Memory B cell (primary cell): ENCODE data around the gene RAPGEF2.
"Not testable (repeated sequence)": the region's sequence is repeated elsewhere in the genome, so short reads cannot be mapped to it uniquely, and the experiment has no call there.

Source experiments
- ATAC-seq: fragments of 150-1000 bp; cut with Tn5 transposase; 2 replicates; pipeline ENCODE4 v1.10.0; 2021; ENCODE audit warnings: low read depth, mild to moderate bottlenecking, moderate library complexity
- DNase-seq, 2 donors: peaks; one replicate each; pipeline ENCODE4 v3.0.0; 2022; ENCODE audit warnings: low spot score in 2 of 2
- H3K27ac Mint-ChIP-seq: one replicate; pipeline ENCODE4 v1.8.0; 2022; ENCODE audit warnings: mild to moderate bottlenecking, moderate library complexity, mixed read lengths
- H3K27me3 Mint-ChIP-seq: one replicate; pipeline ENCODE4 v1.8.0; 2022; ENCODE audit warnings: mixed read lengths
- H3K36me3 Mint-ChIP-seq: one replicate; pipeline ENCODE4 v1.8.0; 2022; ENCODE audit warnings: mild to moderate bottlenecking, mixed read lengths
- H3K4me1 Mint-ChIP-seq: one replicate; pipeline ENCODE4 v1.8.0; 2022; ENCODE audit warnings: mixed read lengths
- H3K4me3 Mint-ChIP-seq: one replicate; pipeline ENCODE4 v1.8.0; 2022; ENCODE audit warnings: mild to moderate bottlenecking, moderate library complexity, mixed read lengths
- H3K9me3 Mint-ChIP-seq: one replicate; pipeline ENCODE4 v1.8.0; 2022; ENCODE audit warnings: mixed read lengths

RAPGEF2 gene

DNA sequence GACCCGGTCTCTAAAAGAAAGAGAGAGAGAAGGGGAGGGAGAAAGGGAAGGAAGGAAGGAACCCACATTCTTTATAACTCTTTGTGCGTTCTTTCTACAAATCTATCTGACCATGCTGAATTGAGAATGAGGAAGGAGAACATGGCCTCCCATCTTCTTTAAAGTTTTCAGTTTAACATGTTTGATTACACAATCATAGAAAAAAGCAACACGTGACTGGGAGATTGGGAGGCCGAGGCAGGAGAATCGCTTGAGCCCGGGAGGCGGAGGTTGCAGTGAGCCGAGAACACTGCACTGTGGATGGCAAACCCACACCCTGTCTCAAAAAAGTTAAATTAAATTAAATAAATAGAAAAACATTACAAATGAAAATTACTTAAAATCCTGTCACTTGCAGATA is 254.5 kb downstream of the RAPGEF2 start:
- Mint-ChIP-seq H3K4me3 (no peak overlapping the region), H3K4me1 (no peaks in the 10 kb centered on the region), H3K9me3 (no peaks in the 10 kb centered on the region), H3K36me3 (peaks cover 39% of the 10 kb centered on the region), H3K27ac (no peak overlapping the region), H3K27me3 (no peaks in the 10 kb centered on the region)
- ATAC-seq (no peak), DNase-seq (no peak)

DNA sequence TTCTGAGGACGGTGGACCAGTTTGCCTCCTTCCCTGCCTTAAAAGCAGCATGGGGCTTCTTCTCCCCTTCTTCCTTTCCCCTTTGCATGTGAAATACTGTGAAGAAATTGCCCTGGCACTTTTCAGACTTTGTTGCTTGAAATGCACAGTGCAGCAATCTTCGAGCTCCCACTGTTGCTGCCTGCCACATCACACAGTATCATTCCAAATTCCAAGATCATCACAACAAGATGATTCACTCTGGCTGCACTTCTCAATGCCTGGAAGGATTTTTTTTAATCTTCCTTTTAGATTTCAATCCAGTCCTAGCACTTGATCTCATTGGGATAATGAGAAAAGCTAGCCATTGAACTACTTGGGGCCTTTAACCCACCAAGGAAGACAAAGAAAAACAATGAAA is 255.3 kb downstream of the RAPGEF2 start:
- Mint-ChIP-seq H3K9me3 (no peaks in the 10 kb centered on the region), H3K4me1 (no peaks in the 10 kb centered on the region), H3K4me3 (no peak overlapping the region), H3K27ac (peak overlapping the region; percentile 29), H3K36me3 (peaks cover 31% of the 10 kb centered on the region), H3K27me3 (no peaks in the 10 kb centered on the region)
- ATAC-seq (no peak), DNase-seq (no peak)

DNA sequence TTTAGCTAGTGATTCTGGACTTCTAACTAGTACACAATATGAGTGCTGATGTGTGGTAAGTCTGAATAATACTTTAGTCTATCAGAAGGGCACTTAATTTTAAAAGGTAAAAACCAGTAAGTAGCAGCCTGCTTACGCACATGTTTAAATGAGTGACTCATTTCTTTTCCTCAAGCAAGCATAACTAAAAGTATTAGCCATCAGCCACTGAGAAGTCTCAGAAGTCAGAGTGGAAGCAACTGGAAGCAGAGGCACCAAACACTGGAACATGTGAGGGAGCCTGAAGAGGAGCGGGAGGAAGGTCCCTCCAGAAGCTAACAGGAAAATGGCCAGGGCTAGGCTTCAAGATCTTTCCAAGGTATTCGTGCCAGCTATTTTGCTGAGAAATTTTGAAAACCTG is 257.7 kb downstream of the RAPGEF2 start:
- Mint-ChIP-seq H3K27me3 (peaks cover 2% of the 10 kb centered on the region), H3K4me1 (no peaks in the 10 kb centered on the region), H3K9me3 (no peaks in the 10 kb centered on the region), H3K4me3 (no peak overlapping the region), H3K36me3 (peaks cover 20% of the 10 kb centered on the region), H3K27ac (no peak overlapping the region)
- ATAC-seq (no peak), DNase-seq (no peak)

DNA sequence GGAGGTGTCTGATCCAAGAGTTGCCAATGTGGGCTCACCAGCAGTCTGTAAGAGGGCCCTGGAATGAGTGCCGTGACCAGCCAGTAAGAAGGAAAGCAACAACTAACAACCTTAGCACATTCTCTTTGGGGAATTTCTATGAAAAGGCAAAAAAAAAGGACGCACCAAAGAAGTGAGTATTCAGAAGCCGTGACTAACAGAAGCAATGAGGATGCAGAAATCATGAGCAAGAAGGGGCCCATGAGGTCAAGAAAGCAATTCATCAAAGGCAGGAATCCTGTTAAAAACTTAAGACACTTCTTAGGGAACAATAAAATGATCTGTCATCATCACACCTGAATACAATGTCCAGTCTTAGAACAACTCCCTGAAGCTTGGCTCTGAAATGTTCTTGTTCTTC is 260.5 kb downstream of the RAPGEF2 start:
- ATAC-seq (no peak), DNase-seq (no peak)
- no peak overlapping the region for H3K4me3 Mint-ChIP-seq
- H3K36me3 Mint-ChIP-seq, result peaks cover 9% of the 10 kb centered on the region
- peaks cover 5% of the 10 kb centered on the region for H3K27me3 Mint-ChIP-seq
- H3K9me3 Mint-ChIP-seq, result no peaks in the 10 kb centered on the region
- H3K27ac Mint-ChIP-seq, result no peak overlapping the region
- H3K4me1 Mint-ChIP-seq, result peaks cover 6% of the 10 kb centered on the region

DNA sequence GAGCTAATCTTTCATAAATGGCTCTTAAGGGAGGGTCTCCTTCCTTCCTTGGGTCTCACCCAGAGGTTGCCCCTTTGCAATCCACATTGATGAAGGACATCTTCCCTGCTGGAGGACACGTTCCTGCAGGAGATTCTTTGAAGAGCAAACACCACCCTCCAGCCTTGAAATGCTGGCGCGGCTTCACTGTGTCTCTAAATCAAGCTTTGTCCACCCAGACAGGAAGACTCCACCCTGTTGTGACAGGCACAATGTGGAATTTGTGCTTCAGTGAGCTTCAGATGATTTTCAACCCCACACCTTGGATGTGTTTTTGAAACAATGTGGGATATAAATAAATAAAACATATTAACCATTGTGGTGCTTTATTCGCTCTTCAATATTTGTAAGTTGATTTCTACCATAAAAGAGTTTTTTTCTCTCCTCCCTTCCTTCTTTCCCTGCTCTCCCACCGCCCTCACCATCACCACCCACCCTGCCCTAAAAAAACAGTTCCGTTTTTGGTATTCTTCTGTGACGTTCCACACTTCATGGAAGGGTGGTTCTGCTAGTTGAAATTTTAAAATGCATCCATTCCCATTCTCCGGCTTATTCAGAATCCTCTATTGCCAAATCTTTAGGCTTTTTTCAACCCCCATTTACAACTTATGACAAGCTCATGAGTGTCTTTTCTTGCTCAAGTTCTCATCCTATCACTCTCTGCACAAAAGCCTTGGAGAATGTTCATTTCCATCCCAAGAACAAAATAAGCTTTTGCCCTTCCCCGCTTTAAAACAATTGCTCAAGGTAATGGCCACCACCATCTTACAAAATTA is 264.3 kb downstream of the RAPGEF2 start:
- Mint-ChIP-seq H3K4me1 (peaks cover 6% of the 10 kb centered on the region), H3K9me3 (no peaks in the 10 kb centered on the region), H3K4me3 (no peak overlapping the region), H3K27ac (no peak overlapping the region), H3K36me3 (no peaks in the 10 kb centered on the region), H3K27me3 (peaks cover 8% of the 10 kb centered on the region)
- no peak for ATAC-seq
- no peak for DNase-seq

DNA sequence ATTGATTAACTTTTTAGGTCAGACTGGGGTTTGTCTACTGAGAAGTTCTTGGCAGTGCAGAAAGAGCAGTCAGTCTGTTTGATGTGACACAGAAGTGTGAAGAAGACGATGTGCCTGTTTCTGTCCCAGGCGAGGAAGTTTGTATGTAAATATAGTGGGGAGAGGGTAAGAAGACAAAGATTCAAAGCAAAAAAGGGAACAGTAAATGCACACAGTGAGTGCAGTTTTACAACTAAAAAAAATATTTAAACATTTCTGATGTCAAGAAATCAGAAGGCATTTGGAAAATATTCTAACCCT is 264.9 kb downstream of the RAPGEF2 start:
- no peaks in the 10 kb centered on the region for H3K9me3 Mint-ChIP-seq
- no peaks in the 10 kb centered on the region for H3K36me3 Mint-ChIP-seq
- peaks cover 8% of the 10 kb centered on the region for H3K27me3 Mint-ChIP-seq
- no peak for DNase-seq
- H3K4me1 Mint-ChIP-seq, result peaks cover 6% of the 10 kb centered on the region
- peak; percentile 44 for ATAC-seq
- no peak overlapping the region for H3K4me3 Mint-ChIP-seq
- H3K27ac Mint-ChIP-seq, result no peak overlapping the region

DNA sequence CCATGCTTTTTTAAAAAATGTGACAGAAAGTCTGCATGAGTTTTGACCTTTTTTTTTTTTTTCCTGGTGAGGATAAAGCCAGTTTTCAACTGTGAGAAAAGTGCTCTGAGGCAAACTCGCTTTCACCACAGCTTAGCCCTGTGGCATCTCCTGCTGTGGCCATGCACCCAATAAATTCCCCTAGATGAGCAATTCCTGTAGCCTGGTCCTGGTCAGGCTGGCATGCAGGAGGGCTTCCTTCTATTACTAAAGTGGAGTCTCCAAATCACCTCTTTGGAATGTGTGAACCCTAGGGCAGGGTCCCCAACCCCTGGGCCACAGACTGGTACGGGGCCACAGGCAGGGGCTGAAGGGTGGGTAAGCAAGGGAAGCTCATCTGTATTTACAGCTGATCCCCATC is 265.4 kb downstream of the RAPGEF2 start:
- Mint-ChIP-seq H3K36me3 (no peaks in the 10 kb centered on the region), H3K27me3 (peaks cover 8% of the 10 kb centered on the region), H3K4me3 (no peak overlapping the region), H3K4me1 (peaks cover 6% of the 10 kb centered on the region), H3K27ac (no peak overlapping the region), H3K9me3 (no peaks in the 10 kb centered on the region)
- no peak for ATAC-seq
- DNase-seq, result no peak

DNA sequence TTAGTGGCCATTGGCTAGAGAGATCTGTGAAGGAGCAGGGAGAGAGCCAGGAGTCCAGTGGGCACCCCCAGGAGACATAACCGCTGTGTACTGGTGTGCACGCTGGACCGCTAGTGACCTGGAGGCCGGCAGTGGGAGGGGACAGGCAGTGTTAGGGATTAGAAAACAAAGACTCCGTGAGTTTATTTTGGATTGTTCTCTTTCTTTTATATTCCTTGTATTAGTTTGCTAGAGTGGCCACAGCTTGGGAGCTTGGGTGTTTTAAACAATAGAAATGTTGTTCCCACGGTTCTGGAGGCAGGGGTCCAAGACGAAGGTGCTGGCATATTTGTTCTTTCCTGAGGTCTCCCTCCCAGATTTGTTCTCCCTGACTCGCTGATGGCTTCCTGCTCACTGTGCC is 266.4 kb downstream of the RAPGEF2 start:
- H3K4me3 Mint-ChIP-seq, result no peak overlapping the region

DNA sequence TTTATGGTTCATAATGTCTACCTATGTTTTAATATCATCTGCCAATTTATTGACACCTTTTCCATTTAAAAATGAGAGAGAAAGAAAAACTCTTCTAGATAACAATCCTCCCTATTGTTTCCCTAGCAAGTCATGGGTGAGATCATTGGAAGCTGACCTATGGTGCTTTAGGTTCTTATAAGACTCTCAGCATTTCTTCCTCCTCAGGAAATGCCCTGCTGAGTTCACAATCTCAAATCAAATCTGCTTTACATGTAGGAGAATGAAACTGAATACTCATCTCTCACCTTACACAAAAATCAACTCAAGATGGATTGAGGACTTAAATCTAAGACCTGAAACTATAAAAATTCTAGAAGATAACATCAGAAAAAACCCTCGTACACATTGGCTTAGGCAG is 267.4 kb downstream of the RAPGEF2 start:
- Mint-ChIP-seq H3K4me3 (no peak overlapping the region), H3K4me1 (peaks cover 6% of the 10 kb centered on the region), H3K27me3 (peaks cover 6% of the 10 kb centered on the region), H3K36me3 (no peaks in the 10 kb centered on the region), H3K27ac (no peak overlapping the region), H3K9me3 (no peaks in the 10 kb centered on the region)
- ATAC-seq, result no peak
- no peak for DNase-seq

More for the DNA sequence above, 266.4 kb downstream of the RAPGEF2 start:
- Mint-ChIP-seq H3K36me3 (no peaks in the 10 kb centered on the region), H3K27ac (no peak overlapping the region), H3K9me3 (no peaks in the 10 kb centered on the region), H3K4me1 (peaks cover 6% of the 10 kb centered on the region), H3K27me3 (peaks cover 6% of the 10 kb centered on the region)
- DNase-seq (no peak), ATAC-seq (no peak)

DNA sequence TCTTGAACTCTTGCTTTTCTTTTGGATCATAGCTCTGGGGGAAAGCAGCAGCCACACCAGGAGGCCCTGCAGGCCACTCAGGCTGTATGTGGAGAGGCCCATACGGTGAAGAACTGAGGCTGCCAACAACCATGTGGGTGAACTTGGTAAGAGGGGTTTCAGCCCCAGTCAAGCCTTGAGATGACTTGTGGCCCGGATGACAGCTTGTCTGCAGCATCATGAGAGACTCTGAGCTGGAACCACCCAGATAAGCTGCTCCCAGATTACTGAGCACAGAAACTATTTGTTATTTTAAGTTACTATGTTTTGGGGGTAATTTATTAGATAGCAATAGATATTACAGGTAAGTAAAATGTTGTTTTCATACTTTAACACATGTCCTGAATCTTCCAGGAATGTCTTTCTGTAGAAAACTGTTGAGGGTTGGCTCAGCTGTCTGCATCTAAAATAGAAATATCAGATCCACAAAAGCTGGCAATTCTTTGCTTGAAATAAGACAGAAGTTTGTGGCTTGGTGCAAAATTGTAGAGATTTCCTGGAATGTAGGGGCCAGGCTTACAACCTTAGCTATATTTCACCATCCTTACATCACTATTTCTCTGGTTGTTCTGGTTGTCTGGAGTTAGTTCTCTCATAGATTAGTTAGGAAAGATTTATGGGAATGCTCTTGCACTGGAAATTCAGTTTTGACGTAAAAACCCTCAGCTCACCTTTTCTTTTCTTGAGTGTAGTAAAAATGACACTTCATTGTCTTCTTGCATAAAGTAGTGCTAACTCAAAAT is 272.1 kb downstream of the RAPGEF2 start:
- no peak for ATAC-seq
- DNase-seq, result no peak
- peaks cover 1% of the 10 kb centered on the region for H3K27me3 Mint-ChIP-seq

DNA sequence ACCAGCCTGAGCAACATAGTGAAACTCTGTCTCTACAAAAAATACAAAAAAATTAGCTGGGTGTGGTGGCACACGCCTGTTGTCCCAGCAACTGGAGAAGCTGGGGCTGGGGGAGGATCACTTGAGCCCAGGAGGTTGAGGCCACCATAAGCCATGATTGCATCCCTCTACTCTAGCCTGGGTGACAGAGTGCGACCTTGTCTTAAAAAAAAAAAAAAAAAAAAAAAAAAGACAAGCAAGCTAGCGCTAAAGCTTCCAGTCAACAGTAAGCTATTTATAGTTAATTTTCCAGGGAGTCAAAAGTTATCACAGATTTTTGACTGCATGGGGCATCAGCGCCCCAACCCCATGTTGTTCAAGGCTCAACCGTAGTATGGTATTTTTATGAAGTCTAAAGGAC is 273.4 kb downstream of the RAPGEF2 start:
- ATAC-seq (no peak), DNase-seq (no peak)
- Mint-ChIP-seq H3K27me3 (peaks cover 3% of the 10 kb centered on the region), H3K4me3 (no peak overlapping the region), H3K27ac (no peak overlapping the region), H3K9me3 (no peaks in the 10 kb centered on the region), H3K36me3 (no peaks in the 10 kb centered on the region), H3K4me1 (no peaks in the 10 kb centered on the region)

More for the DNA sequence above, 272.1 kb downstream of the RAPGEF2 start:
- H3K4me3 Mint-ChIP-seq, result no peak overlapping the region
- H3K9me3 Mint-ChIP-seq, result no peaks in the 10 kb centered on the region
- no peaks in the 10 kb centered on the region for H3K36me3 Mint-ChIP-seq
- no peak overlapping the region for H3K27ac Mint-ChIP-seq
- no peaks in the 10 kb centered on the region for H3K4me1 Mint-ChIP-seq

DNA sequence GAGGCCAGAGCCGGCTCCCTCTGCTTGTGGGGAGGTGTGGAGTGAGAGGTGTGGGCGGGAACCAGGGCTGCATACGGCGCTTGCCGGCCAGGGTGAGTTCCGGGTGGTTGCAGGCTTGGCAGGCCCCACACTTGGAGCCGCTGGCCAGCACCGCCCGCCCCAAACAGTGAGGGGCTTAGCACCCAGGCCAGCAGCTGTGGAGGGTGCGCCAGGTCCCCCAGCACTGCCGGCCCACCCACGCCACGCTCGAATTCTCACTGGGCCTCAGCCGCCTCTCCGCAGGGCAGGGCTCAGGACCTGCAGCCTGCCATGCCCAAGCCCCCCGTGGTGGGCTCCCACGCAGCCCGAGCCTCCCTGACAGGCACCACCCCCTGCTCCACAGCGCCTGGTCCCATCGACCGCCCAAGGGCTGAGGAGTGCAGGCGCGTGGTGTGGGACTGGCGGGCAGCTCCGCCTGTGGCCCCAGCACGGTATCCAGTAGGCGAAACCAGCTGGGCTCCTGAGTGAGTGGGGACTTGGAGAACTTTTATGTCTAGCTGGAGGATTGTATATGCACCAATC is 275.3 kb downstream of the RAPGEF2 start:
- Mint-ChIP-seq H3K4me3 (no peak overlapping the region), H3K9me3 (no peaks in the 10 kb centered on the region), H3K27me3 (peaks cover 3% of the 10 kb centered on the region), H3K36me3 (no peaks in the 10 kb centered on the region), H3K4me1 (no peaks in the 10 kb centered on the region), H3K27ac (no peak overlapping the region)
- DNase-seq, result no peak
- ATAC-seq, result no peak

DNA sequence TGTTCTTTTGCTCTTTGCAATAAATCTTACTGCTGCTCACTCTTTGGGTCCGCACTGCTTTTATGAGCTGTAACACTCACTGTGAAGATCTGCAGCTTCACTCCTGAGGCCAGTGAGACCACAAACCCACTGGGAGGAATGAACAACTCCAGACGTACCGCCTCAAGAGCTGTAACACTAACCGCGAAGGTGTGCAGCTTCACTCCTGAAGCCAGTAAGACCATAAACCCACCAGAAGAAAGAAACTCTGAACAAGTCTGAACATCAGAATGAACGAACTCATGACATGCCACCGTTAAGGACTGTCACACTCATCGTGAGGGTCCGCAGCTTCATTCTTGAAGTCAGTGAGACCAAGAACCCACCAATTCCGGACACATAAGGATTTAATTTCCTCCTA is 276.2 kb downstream of the RAPGEF2 start:
- not testable (repeated sequence) for ATAC-seq, H3K9me3 Mint-ChIP-seq, H3K4me3 Mint-ChIP-seq, H3K27ac Mint-ChIP-seq, DNase-seq, H3K36me3 Mint-ChIP-seq, H3K27me3 Mint-ChIP-seq, H3K4me1 Mint-ChIP-seq

DNA sequence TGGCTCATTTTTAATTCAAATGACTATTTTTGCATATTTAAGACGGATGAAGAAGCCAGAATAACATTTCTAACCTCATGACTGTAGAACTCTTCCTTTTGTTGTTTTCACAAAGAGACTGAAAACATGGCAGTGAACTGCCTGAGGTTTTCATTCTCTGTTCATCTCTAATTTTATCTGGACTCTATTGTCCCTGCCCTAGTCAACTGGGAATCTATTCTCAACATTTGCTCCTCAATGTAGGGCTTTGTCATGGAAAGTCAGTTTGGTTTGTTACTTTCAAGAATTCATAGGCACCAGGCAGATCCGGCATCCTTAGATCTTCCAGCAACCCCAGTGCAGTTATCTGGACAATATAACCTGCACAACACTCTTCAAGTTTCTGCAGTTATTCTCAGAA is 277.0 kb downstream of the RAPGEF2 start:
- DNase-seq (no peak), ATAC-seq (no peak)
- H3K4me3 Mint-ChIP-seq, result no peak overlapping the region
- peaks cover 3% of the 10 kb centered on the region for H3K27me3 Mint-ChIP-seq
- no peaks in the 10 kb centered on the region for H3K36me3 Mint-ChIP-seq
- no peaks in the 10 kb centered on the region for H3K4me1 Mint-ChIP-seq
- no peak overlapping the region for H3K27ac Mint-ChIP-seq
- no peaks in the 10 kb centered on the region for H3K9me3 Mint-ChIP-seq
